ENCODE data around the gene DBH. TPM values are rescaled to one million over a fixed set of nuclear protein-coding genes. Genes with fewer than 3 reads are reported as not detected.
A peak's percentile ranks its signal among the peaks of the same experiment; 100 is the strongest.

The DBH gene
- total and polyA plus RNA-seq, 7 donors: 0.01 TPM; not detected in 6

GRCh38 chr9:133607976-133608375 lies 28.2 kb upstream of the DBH start:
- Histone ChIP-seq H3K4me1 (peaks cover 0 to 4% (median 2%) of the 10 kb centered on the region in 4 donors), H3K4me3 (no peak overlapping the region), H3K27me3 (peaks cover 13 to 89% (median 71%) of the 10 kb centered on the region in 3 donors), H3K36me3 (no peaks in the 10 kb centered on the region), H3K9me3 (no peaks in the 10 kb centered on the region), H3K27ac (no peak overlapping the region)
- no peak for TF ChIP-seq EP300 (IDR thresholded peaks at IDR 0.05)
- TF ChIP-seq, protein P1, sequence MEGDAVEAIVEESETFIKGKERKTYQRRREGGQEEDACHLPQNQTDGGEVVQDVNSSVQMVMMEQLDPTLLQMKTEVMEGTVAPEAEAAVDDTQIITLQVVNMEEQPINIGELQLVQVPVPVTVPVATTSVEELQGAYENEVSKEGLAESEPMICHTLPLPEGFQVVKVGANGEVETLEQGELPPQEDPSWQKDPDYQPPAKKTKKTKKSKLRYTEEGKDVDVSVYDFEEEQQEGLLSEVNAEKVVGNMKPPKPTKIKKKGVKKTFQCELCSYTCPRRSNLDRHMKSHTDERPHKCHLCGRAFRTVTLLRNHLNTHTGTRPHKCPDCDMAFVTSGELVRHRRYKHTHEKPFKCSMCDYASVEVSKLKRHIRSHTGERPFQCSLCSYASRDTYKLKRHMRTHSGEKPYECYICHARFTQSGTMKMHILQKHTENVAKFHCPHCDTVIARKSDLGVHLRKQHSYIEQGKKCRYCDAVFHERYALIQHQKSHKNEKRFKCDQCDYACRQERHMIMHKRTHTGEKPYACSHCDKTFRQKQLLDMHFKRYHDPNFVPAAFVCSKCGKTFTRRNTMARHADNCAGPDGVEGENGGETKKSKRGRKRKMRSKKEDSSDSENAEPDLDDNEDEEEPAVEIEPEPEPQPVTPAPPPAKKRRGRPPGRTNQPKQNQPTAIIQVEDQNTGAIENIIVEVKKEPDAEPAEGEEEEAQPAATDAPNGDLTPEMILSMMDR (IDR thresholded peaks at IDR 0.05): no peak
- TF ChIP-seq POLR2A (IDR thresholded peaks at IDR 0.05): no peak
- no peak for TF ChIP-seq POLR2AphosphoS5 (IDR thresholded peaks at IDR 0.05)
- no peak for DNase-seq
- intact Hi-C loops (cut with DNase I): no loop called here
- WGBS, 2 donors: 74 to 86% methylated on average over 8 of the region's 8 CpGs

- intact Hi-C loops (cut with DNase I): no loop called here
- H3K9me3 ChIP-seq: no peaks in the 10 kb centered on the region
- TF ChIP-seq POLR2AphosphoS5 (IDR thresholded peaks at IDR 0.05) (no peak), POLR2A (IDR thresholded peaks at IDR 0.05) (no peak)
- TF ChIP-seq, protein P1 (IDR thresholded peaks at IDR 0.05): no peak
- no peak overlapping the region for H3K4me3 ChIP-seq
- peaks cover 13 to 89% (median 75%) of the 10 kb centered on the region in 3 donors for H3K27me3 ChIP-seq
- no peaks in the 10 kb centered on the region for H3K36me3 ChIP-seq
- 79 to 82% methylated on average over 7 of the region's 7 CpGs for WGBS, 2 donors
- no peak overlapping the region for H3K27ac ChIP-seq
- H3K4me1 ChIP-seq: peaks cover 0 to 4% (median 2%) of the 10 kb centered on the region in 4 donors
- no peak for DNase-seq
These were observed 27.8 kb upstream of the DBH start for GRCh38 chr9:133608382-133608781.

- Histone ChIP-seq H3K4me1 (peaks cover 0 to 4% (median 2%) of the 10 kb centered on the region in 4 donors), H3K27me3 (peaks cover 13 to 88% (median 80%) of the 10 kb centered on the region in 3 donors), H3K4me3 (peak overlapping the region in 1 of 4 donors; percentile 15), H3K9me3 (no peaks in the 10 kb centered on the region), H3K36me3 (no peaks in the 10 kb centered on the region), H3K27ac (no peak overlapping the region)
- TF ChIP-seq POLR2AphosphoS5 (IDR thresholded peaks at IDR 0.05): no peak
- TF ChIP-seq POLR2A (IDR thresholded peaks at IDR 0.05): no peak
- no peak for TF ChIP-seq EP300 (IDR thresholded peaks at IDR 0.05)
- TF ChIP-seq, protein P1 (IDR thresholded peaks at IDR 0.05): no peak
- DNase-seq: no peak
- 12 to 14% methylated on average over 41 of the region's 41 CpGs for WGBS, 2 donors
- intact Hi-C loops (cut with DNase I): no loop called here
These were observed 27.3 kb upstream of the DBH start for GRCh38 chr9:133608889-133609288.

- H3K4me3 ChIP-seq: peak within 1 kb of the TSS in 1 of 4 donors; percentile 15
- H3K36me3 ChIP-seq: no peaks in the 10 kb centered on the region
- peaks cover 0 to 4% (median 2%) of the 10 kb centered on the region in 4 donors for H3K4me1 ChIP-seq
- intact Hi-C loops (cut with DNase I): no loop called here
- H3K27me3 ChIP-seq: peaks cover 13 to 92% (median 78%) of the 10 kb centered on the region in 3 donors
- H3K9me3 ChIP-seq: no peaks in the 10 kb centered on the region
- TF ChIP-seq, protein P1 (IDR thresholded peaks at IDR 0.05): no peak
- TF ChIP-seq EP300 (IDR thresholded peaks at IDR 0.05) (no peak), POLR2AphosphoS5 (IDR thresholded peaks at IDR 0.05) (no peak), POLR2A (IDR thresholded peaks at IDR 0.05) (no peak)
- 12 to 13% methylated on average over 61 of the region's 61 CpGs for WGBS, 2 donors
- no peak within 1 kb of the TSS for H3K27ac ChIP-seq
- DNase-seq: no peak
These were observed 26.7 kb upstream of the DBH start, which contains the start of gene FAM163B for GRCh38 chr9:133609311-133610098. Gene FAM163B, minus strand, starts transcription at chr9:133609389. Its CDS starts 29,166 bp downstream, at chr9:133580223.

Data from sigmoid colon (tissue), 7 donors.